ENCODE data around the gene NGFR.

NGFR gene

DNA sequence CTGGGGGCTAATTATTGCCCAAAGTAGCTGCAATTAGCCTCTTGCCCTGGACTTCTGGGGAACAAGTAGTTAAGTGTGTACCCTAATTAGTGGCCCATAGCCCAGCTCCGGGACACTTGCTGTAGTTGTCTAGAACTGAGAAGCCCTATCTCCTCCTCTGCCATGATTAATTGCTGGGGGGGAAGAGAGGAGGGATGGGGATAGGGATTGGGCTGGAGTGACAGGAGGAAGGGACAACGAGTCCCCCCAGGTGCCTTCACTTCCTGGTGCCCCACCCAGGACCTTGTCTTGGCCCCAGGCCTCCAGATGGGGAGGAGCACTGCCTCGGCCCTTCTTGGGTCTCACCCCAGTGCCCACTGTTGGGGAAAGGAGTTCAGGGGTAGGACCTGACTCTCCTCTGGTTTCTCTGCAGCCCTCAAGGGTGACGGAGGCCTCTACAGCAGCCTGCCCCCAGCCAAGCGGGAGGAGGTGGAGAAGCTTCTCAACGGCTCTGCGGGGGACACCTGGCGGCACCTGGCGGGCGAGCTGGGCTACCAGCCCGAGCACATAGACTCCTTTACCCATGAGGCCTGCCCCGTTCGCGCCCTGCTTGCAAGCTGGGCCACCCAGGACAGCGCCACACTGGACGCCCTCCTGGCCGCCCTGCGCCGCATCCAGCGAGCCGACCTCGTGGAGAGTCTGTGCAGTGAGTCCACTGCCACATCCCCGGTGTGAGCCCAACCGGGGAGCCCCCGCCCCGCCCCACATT lies 17.4 kb downstream of the NGFR start:
- peaks cover 7% of the 10 kb centered on the region for H3K36me3 ChIP-seq (ENCODE audit: control insufficient read depth, insufficient read depth, low read length)
- H3K27me3 ChIP-seq (ENCODE audit: control insufficient read depth, insufficient read depth, low read length): no peaks in the 10 kb centered on the region
- H3K4me3 ChIP-seq (ENCODE audit: low read depth, low read length): no peak overlapping the region
- peaks cover 24% of the 10 kb centered on the region for H3K4me1 ChIP-seq (ENCODE audit: control insufficient read depth, insufficient read depth, low read length)
- no peak overlapping the region for H3K9ac ChIP-seq (ENCODE audit: low read depth, low read length)
- H3K9me3 ChIP-seq (ENCODE audit: control insufficient read depth, insufficient read depth, low read length): no peaks in the 10 kb centered on the region

DNA sequence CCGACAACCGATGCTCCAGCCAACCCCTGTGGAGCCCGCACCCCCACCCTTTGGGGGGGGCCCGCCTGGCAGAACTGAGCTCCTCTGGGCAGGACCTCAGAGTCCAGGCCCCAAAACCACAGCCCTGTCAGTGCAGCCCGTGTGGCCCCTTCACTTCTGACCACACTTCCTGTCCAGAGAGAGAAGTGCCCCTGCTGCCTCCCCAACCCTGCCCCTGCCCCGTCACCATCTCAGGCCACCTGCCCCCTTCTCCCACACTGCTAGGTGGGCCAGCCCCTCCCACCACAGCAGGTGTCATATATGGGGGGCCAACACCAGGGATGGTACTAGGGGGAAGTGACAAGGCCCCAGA lies 17.9 kb downstream of the NGFR start:
- Histone ChIP-seq H3K4me1 (ENCODE audit: control insufficient read depth, insufficient read depth, low read length) (peaks cover 19% of the 10 kb centered on the region), H3K9ac (ENCODE audit: low read depth, low read length) (no peak overlapping the region), H3K4me3 (ENCODE audit: low read depth, low read length) (no peak overlapping the region), H3K9me3 (ENCODE audit: control insufficient read depth, insufficient read depth, low read length) (no peaks in the 10 kb centered on the region), H3K36me3 (ENCODE audit: control insufficient read depth, insufficient read depth, low read length) (peaks cover 7% of the 10 kb centered on the region), H3K27me3 (ENCODE audit: control insufficient read depth, insufficient read depth, low read length) (no peaks in the 10 kb centered on the region)

- Histone ChIP-seq H3K27me3 (ENCODE audit: control insufficient read depth, insufficient read depth, low read length) (no peaks in the 10 kb centered on the region), H3K9me3 (ENCODE audit: control insufficient read depth, insufficient read depth, low read length) (no peaks in the 10 kb centered on the region), H3K9ac (ENCODE audit: low read depth, low read length) (no peak overlapping the region), H3K4me3 (ENCODE audit: low read depth, low read length) (no peak overlapping the region), H3K4me1 (ENCODE audit: control insufficient read depth, insufficient read depth, low read length) (peaks cover 17% of the 10 kb centered on the region), H3K36me3 (ENCODE audit: control insufficient read depth, insufficient read depth, low read length) (peaks cover 7% of the 10 kb centered on the region)
These were observed 18.5 kb downstream of the NGFR start for GRCh38 chr17:49513641-49514040.

DNA sequence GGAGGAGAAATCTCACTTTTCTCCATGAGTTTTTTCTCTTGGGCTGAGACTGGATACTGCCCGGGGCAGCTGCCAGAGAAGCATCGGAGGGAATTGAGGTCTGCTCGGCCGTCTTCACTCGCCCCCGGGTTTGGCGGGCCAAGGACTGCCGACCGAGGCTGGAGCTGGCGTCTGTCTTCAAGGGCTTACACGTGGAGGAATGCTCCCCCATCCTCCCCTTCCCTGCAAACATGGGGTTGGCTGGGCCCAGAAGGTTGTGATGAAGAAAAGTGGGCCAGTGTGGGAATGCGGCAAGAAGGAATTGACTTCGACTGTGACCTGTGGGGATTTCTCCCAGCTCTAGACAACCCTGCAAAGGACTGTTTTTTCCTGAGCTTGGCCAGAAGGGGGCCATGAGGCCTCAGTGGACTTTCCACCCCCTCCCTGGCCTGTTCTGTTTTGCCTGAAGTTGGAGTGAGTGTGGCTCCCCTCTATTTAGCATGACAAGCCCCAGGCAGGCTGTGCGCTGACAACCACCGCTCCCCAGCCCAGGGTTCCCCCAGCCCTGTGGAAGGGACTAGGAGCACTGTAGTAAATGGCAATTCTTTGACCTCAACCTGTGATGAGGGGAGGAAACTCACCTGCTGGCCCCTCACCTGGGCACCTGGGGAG lies 19.1 kb downstream of the NGFR start:
- Histone ChIP-seq H3K4me3 (ENCODE audit: low read depth, low read length) (no peak overlapping the region), H3K9ac (ENCODE audit: low read depth, low read length) (no peak overlapping the region), H3K27me3 (ENCODE audit: control insufficient read depth, insufficient read depth, low read length) (no peaks in the 10 kb centered on the region), H3K4me1 (ENCODE audit: control insufficient read depth, insufficient read depth, low read length) (peaks cover 15% of the 10 kb centered on the region), H3K36me3 (ENCODE audit: control insufficient read depth, insufficient read depth, low read length) (peaks cover 7% of the 10 kb centered on the region), H3K9me3 (ENCODE audit: control insufficient read depth, insufficient read depth, low read length) (no peaks in the 10 kb centered on the region)

DNA sequence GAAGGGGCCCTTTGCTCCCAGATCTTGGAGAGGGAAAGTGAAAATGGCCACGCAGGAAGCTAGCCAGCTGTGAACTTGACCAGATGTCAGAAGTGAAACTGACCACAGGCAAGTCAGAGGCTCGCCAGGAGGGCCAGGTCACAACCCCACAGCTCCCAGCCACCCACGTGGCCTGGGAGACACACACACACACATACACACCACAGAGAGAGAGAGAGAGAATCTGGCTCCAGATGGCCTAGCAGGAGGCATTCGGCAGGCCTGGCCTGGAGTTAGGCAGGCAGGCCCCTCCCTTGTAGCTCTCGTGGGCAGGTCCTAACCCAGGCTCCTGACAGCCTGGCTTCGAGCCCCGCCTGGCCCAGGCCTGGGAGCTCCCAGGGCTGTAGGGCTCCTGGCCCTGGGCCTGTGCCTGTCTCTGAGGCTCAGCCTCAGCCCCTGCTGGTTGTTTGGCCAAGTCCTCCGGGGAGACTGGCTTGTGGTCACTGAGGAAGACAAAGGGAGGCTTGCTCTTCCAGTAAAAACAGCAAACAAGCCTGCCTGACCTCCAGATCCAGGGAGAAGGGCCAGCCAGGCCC lies 20.2 kb downstream of the NGFR start:
- peaks cover 15% of the 10 kb centered on the region for H3K4me1 ChIP-seq (ENCODE audit: control insufficient read depth, insufficient read depth, low read length)
- H3K9ac ChIP-seq (ENCODE audit: low read depth, low read length): no peak overlapping the region
- no peaks in the 10 kb centered on the region for H3K27me3 ChIP-seq (ENCODE audit: control insufficient read depth, insufficient read depth, low read length)
- H3K36me3 ChIP-seq (ENCODE audit: control insufficient read depth, insufficient read depth, low read length): peaks cover 7% of the 10 kb centered on the region
- no peak overlapping the region for H3K4me3 ChIP-seq (ENCODE audit: low read depth, low read length)
- H3K9me3 ChIP-seq (ENCODE audit: control insufficient read depth, insufficient read depth, low read length): no peaks in the 10 kb centered on the region

GRCh38 chr17:49516180-49516579 lies 21.1 kb downstream of the NGFR start:
- Histone ChIP-seq H3K9me3 (ENCODE audit: control insufficient read depth, insufficient read depth, low read length) (no peaks in the 10 kb centered on the region), H3K36me3 (ENCODE audit: control insufficient read depth, insufficient read depth, low read length) (peaks cover 5% of the 10 kb centered on the region), H3K9ac (ENCODE audit: low read depth, low read length) (no peak overlapping the region), H3K27me3 (ENCODE audit: control insufficient read depth, insufficient read depth, low read length) (no peaks in the 10 kb centered on the region), H3K4me3 (ENCODE audit: low read depth, low read length) (no peak overlapping the region), H3K4me1 (ENCODE audit: control insufficient read depth, insufficient read depth, low read length) (peaks cover 15% of the 10 kb centered on the region)

DNA sequence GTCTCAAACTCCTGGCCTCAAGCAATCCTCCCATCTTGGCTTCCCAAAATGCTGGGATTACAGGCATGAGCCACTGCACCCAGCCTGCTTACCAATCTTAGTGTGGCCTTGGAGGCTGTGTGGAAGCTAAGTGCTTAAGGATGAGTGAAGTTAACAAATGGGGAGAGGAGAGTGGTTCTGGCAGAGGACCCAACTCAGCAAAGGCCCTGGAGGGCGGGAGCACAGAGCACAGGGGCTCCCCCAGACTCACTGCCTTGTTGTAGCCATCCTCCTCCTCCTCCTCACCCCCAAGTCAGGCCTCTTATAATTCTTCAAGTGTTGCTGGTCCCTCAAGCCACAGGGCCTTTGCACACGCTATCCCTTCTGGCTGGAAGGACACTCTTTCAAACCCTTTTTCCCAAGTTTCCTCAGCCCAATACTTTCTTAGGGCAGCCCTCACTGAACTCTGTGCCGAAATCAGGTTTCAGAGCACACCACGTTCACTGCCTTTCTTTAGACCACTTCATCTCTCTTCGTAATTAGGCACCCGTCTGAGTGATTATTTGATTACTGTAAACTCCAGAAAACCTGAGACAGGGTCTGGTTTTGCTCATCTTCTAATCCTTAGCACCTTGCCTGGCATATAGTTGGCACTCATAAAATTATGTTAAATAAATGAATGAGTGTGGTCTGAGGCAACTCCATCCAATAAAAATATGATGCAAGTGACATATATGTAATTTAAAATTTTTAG lies 23.4 kb downstream of the NGFR start:
- H3K4me3 ChIP-seq (ENCODE audit: low read depth, low read length): no peak overlapping the region
- H3K9ac ChIP-seq (ENCODE audit: low read depth, low read length): no peak overlapping the region
- H3K4me1 ChIP-seq (ENCODE audit: control insufficient read depth, insufficient read depth, low read length): peaks cover 13% of the 10 kb centered on the region
- peaks cover 5% of the 10 kb centered on the region for H3K36me3 ChIP-seq (ENCODE audit: control insufficient read depth, insufficient read depth, low read length)
- H3K27me3 ChIP-seq (ENCODE audit: control insufficient read depth, insufficient read depth, low read length): no peaks in the 10 kb centered on the region
- H3K9me3 ChIP-seq (ENCODE audit: control insufficient read depth, insufficient read depth, low read length): no peaks in the 10 kb centered on the region

DNA sequence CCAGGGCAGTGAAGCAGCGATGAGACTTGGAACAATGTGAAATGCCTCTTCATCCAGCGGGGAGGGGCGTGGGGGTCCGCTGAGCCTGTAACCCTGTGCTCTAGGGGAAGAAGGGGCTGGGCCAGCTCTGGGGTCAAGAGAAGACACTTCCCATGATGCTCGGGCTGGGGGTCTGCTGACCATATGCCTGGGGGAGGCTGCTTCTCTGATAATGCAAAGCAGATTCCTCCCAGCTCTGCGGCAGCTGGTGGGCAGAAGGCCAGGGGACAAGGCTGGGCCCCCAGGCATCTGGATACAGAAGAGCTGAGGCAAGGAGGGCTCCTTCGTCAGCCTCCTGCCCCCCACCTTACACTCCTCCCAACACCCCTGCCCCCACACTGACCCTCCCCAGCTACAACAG lies 24.7 kb downstream of the NGFR start:
- Histone ChIP-seq H3K36me3 (ENCODE audit: control insufficient read depth, insufficient read depth, low read length) (no peaks in the 10 kb centered on the region), H3K27me3 (ENCODE audit: control insufficient read depth, insufficient read depth, low read length) (no peaks in the 10 kb centered on the region), H3K4me1 (ENCODE audit: control insufficient read depth, insufficient read depth, low read length) (peaks cover 5% of the 10 kb centered on the region), H3K4me3 (ENCODE audit: low read depth, low read length) (no peak overlapping the region), H3K9ac (ENCODE audit: low read depth, low read length) (no peak overlapping the region), H3K9me3 (ENCODE audit: control insufficient read depth, insufficient read depth, low read length) (no peaks in the 10 kb centered on the region)

DNA sequence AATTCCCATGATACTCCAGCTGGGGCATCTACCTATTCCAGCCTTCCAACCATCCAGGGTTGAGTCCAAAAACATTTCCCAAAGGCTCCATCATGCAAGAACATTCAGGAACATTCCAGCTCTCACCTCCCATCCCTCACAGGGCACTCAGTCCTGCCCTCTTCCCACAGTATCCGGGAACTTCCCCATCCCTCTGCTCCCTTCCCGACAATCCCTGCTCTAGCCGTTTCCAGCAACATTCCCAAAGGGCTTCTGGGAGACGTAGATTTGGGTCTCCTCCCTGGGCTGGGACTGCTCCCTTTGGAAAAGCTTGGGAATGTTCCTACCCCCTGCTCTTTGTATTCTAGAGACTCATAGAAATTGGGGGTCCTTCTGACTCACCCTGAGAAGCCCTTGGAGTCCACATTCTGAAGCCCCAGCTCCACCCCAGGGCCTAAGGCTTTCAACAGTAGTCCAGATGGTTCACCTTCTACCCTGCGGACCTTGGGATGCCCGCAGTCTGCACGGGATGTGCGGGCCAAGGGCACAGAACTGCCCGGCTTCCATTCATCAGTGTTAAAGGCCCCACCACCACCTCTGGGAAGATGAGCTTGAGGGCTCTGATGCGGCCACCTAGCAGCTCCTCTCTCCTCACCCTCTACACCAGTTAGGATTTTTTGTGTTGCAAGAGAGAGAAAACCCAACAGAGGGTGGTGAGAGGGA lies 25.4 kb downstream of the NGFR start:
- Histone ChIP-seq H3K9me3 (ENCODE audit: control insufficient read depth, insufficient read depth, low read length) (no peaks in the 10 kb centered on the region), H3K4me1 (ENCODE audit: control insufficient read depth, insufficient read depth, low read length) (no peaks in the 10 kb centered on the region), H3K9ac (ENCODE audit: low read depth, low read length) (no peak overlapping the region), H3K4me3 (ENCODE audit: low read depth, low read length) (no peak overlapping the region), H3K36me3 (ENCODE audit: control insufficient read depth, insufficient read depth, low read length) (no peaks in the 10 kb centered on the region), H3K27me3 (ENCODE audit: control insufficient read depth, insufficient read depth, low read length) (no peaks in the 10 kb centered on the region)

DNA sequence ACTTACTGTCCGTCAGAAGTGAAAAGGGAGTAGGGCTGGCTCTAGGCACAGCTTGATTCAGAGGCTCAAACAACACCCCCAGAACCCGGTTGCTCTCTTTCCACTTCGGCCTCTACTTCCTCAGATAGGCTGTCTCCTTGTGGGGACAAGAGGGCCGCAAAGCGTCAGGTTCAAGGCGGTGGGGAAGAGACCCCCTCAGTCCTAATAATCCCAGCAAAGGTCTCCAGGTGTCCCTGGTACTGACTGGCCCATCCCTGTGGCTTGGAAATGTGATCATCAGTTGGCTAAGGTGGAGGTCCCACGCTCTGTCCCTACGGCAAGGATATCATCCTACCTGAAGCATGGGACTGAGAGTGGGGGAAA lies 26.0 kb downstream of the NGFR start:
- H3K4me3 ChIP-seq (ENCODE audit: low read depth, low read length): no peak overlapping the region
- no peaks in the 10 kb centered on the region for H3K27me3 ChIP-seq (ENCODE audit: control insufficient read depth, insufficient read depth, low read length)
- H3K9me3 ChIP-seq (ENCODE audit: control insufficient read depth, insufficient read depth, low read length): no peaks in the 10 kb centered on the region
- H3K36me3 ChIP-seq (ENCODE audit: control insufficient read depth, insufficient read depth, low read length): no peaks in the 10 kb centered on the region
- H3K4me1 ChIP-seq (ENCODE audit: control insufficient read depth, insufficient read depth, low read length): no peaks in the 10 kb centered on the region
- H3K9ac ChIP-seq (ENCODE audit: low read depth, low read length): no peak overlapping the region

- H3K9ac ChIP-seq (ENCODE audit: low read depth, low read length): no peak overlapping the region
- no peak overlapping the region for H3K4me3 ChIP-seq (ENCODE audit: low read depth, low read length)
- H3K4me1 ChIP-seq (ENCODE audit: control insufficient read depth, insufficient read depth, low read length): no peaks in the 10 kb centered on the region
- H3K27me3 ChIP-seq (ENCODE audit: control insufficient read depth, insufficient read depth, low read length): no peaks in the 10 kb centered on the region
- no peaks in the 10 kb centered on the region for H3K9me3 ChIP-seq (ENCODE audit: control insufficient read depth, insufficient read depth, low read length)
- no peaks in the 10 kb centered on the region for H3K36me3 ChIP-seq (ENCODE audit: control insufficient read depth, insufficient read depth, low read length)
These were observed 26.6 kb downstream of the NGFR start for GRCh38 chr17:49521471-49522356.

Measured in iPS-15b (cell line).